Sigmoid colon (tissue), 7 donors: Measurements from ENCODE around the gene OPN1SW. TPM values are rescaled to one million over a fixed set of nuclear protein-coding genes. Genes with fewer than 3 reads are reported as not detected.
A peak's percentile ranks its signal among the peaks of the same experiment; 100 is the strongest.

Experiments
- DNase-seq: peaks from one replicate; pipeline ENCODE4 v3.0.0-alpha.2; 2019
- H3K27ac ChIP-seq, 4 donors: fragments of 200-600 bp; sonication (generic); one replicate each; pipeline ENCODE4 v1.5.1; 2016 to 2019; ENCODE audit warnings: mild to moderate bottlenecking in 1 of 4
- H3K27me3 ChIP-seq, 3 donors: fragments of 200-600 bp; sonication (generic); one replicate each; pipeline ENCODE4 v1.5.1; 2019; ENCODE audit warnings: mild to moderate bottlenecking in 1 of 3
- H3K36me3 ChIP-seq, 4 donors: fragments of 200-600 bp; sonication (generic); one replicate each; pipeline ENCODE4 v1.5.1; 2016 to 2019
- H3K4me1 ChIP-seq, 4 donors: fragments of 200-600 bp; sonication (generic); one replicate each; pipeline ENCODE4 v1.5.1; 2017 to 2019
- H3K4me3 ChIP-seq, 4 donors: fragments of 200-600 bp; sonication (generic); one replicate each; pipeline ENCODE4 v1.5.1; 2017 to 2019; ENCODE audit warnings: mild to moderate bottlenecking in 2 of 4, moderate library complexity in 1 of 4
- H3K9me3 ChIP-seq, 4 donors: fragments of 200-600 bp in 3 of 4; sonication (generic) in 3 of 4; one replicate each; pipeline versions ENCODE4 v1.5.1 to v1.6.1; 2013 to 2019
- CTCF ChIP-seq, 4 experiments: fragments of 450-650 bp in 3 of 4; fragments of 200-600 bp in 1 of 4; IDR thresholded peaks; one replicate each; pipeline ENCODE4 v1.5.1; 2016 to 2019; ENCODE audit warnings: antibody characterized with exemption in 4 of 4, mild to moderate bottlenecking in 3 of 4, moderate library complexity in 2 of 4
- EP300 ChIP-seq, 4 donors: sonication (generic); formaldehyde crosslinking; IDR thresholded peaks; one replicate each; pipeline ENCODE4 v1.6.1; 2017; ENCODE audit warnings: antibody characterized with exemption in 4 of 4
- POLR2A ChIP-seq, 2 donors: fragments of 450-650 bp; IDR thresholded peaks; one replicate each; pipeline ENCODE4 v1.6.1; 2016; ENCODE audit warnings: antibody characterized with exemption in 2 of 2, mild to moderate bottlenecking in 2 of 2, moderate library complexity in 2 of 2
- POLR2AphosphoS5 ChIP-seq, 4 donors: sonication (generic); formaldehyde crosslinking; IDR thresholded peaks; one replicate each; pipeline ENCODE4 v1.6.1; 2017; ENCODE audit warnings: antibody characterized with exemption in 4 of 4
- WGBS, 2 donors: extraction: QIAGEN DNeasy Blood & Tissue Kit; methylation state at CpG; one replicate each; pipeline ENCODE4 v1.1.7; 2013; 5-methylcytosine and 5-hydroxymethylcytosine counted together
- intact Hi-C: fragments of 100-400 bp; cut with DNase I; formaldehyde crosslinking; loops from one replicate; pipeline ENCODE4 v1.15.1; 2023
- polyA plus RNA-seq, 3 donors: library from polyadenylated mRNA; stranded (reverse); fragments of 200-250 nt; gene quantifications; one replicate each; pipeline ENCODE4 v1.2.3, GENCODE V29; 2013
- total RNA-seq, 4 donors: library from RNA; depleted of rRNA; stranded (reverse); fragments of >200 nt; gene quantifications; one replicate each; pipeline ENCODE4 v1.1.0, GENCODE V29; 2016
- donor health status: healthy with polysubstance abuse.
- donor health status: Bipolar disorder and iron deficiency.
- donor health status: healthy.

The OPN1SW gene
- total and polyA plus RNA-seq, 7 donors = not detected

- H3K27me3 ChIP-seq = no peaks in the 10 kb centered on the region
- no peak for DNase-seq
- H3K4me3 ChIP-seq = no peak overlapping the region
- H3K9me3 ChIP-seq = no peaks in the 10 kb centered on the region
- 91 to 94% methylated on average over 3 of the region's 3 CpGs for WGBS, 2 donors
- H3K27ac ChIP-seq = peak overlapping the region; percentile 48 to 93 (median 84)
- peaks cover 0 to 22% (median 14%) of the 10 kb centered on the region in 4 donors for H3K4me1 ChIP-seq
- H3K36me3 ChIP-seq = peaks cover 0 to 80% (median 15%) of the 10 kb centered on the region in 4 donors
- no peak for TF ChIP-seq CTCF (IDR thresholded peaks at IDR 0.05)
- no peak for TF ChIP-seq POLR2AphosphoS5 (IDR thresholded peaks at IDR 0.05)
- no peak for TF ChIP-seq EP300 (IDR thresholded peaks at IDR 0.05)
- TF ChIP-seq POLR2A (IDR thresholded peaks at IDR 0.05) = no peak
- intact Hi-C loops = no loop called here
These were observed 12.1 kb downstream of the OPN1SW start for GRCh38 chr7:128763541-128763940.

GRCh38 chr7:128759242-128759641 is 16.4 kb downstream of the OPN1SW start:
- no peak overlapping the region for H3K4me3 ChIP-seq
- TF ChIP-seq CTCF (IDR thresholded peaks at IDR 0.05) (no peak), POLR2AphosphoS5 (IDR thresholded peaks at IDR 0.05) (no peak), EP300 (IDR thresholded peaks at IDR 0.05) (no peak), POLR2A (IDR thresholded peaks at IDR 0.05) (no peak)
- H3K27ac ChIP-seq = peak overlapping the region in 3 of 4 donors; percentile 20 to 93 (median 89)
- H3K9me3 ChIP-seq = no peaks in the 10 kb centered on the region
- H3K36me3 ChIP-seq = peaks cover 0 to 62% (median 12%) of the 10 kb centered on the region in 4 donors
- DNase-seq = no peak
- intact Hi-C loops = loop anchor here (5.0 kb wide), 1 partner anchor 33 kb away; the partner anchor contains the start of gene CCDC136
- H3K4me1 ChIP-seq = peaks cover 0 to 47% (median 44%) of the 10 kb centered on the region in 4 donors
- H3K27me3 ChIP-seq = no peaks in the 10 kb centered on the region

- intact Hi-C loops = loop anchor here (5.0 kb wide), 1 partner anchor 34 kb away; the partner anchor contains the start of gene CCDC136
- Histone ChIP-seq H3K4me1 (peaks cover 0 to 48% (median 40%) of the 10 kb centered on the region in 4 donors), H3K27me3 (no peaks in the 10 kb centered on the region), H3K27ac (peak overlapping the region; percentile 84 to 93 (median 91)), H3K9me3 (no peaks in the 10 kb centered on the region), H3K36me3 (peaks cover 0 to 63% (median 12%) of the 10 kb centered on the region in 4 donors), H3K4me3 (no peak overlapping the region)
- DNase-seq = no peak
- TF ChIP-seq POLR2A (IDR thresholded peaks at IDR 0.05) (no peak), POLR2AphosphoS5 (IDR thresholded peaks at IDR 0.05) (no peak), EP300 (IDR thresholded peaks at IDR 0.05) (no peak), CTCF (IDR thresholded peaks at IDR 0.05) (no peak)
- 97 to 98% methylated on average over 1 of the region's 1 CpG for WGBS, 2 donors
These were observed 17.0 kb downstream of the OPN1SW start for GRCh38 chr7:128758553-128758952.

DNA sequence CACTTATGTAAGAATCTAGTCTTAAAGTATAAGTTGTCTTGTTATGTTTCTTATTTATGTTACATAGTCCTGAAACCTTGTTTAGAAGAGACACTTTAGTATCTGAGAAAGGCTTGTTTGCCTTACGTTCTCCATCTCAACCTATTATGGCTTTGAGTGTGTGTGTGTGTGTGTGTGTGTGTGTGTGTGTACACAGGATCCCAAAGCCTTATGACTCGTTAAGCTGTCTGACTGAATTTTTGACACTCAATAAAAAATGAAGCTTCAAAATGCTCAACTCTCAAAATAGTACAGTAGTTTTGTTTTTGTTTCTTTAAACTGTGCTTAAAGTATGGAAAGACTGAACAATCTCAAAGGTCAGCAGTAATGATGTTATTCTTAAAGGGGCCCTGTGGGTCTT is 18.4 kb downstream of the OPN1SW start:
- TF ChIP-seq POLR2AphosphoS5 (IDR thresholded peaks at IDR 0.05) = peak in 2 of 4 donors; percentile 25 to 43
- no peak for TF ChIP-seq POLR2A (IDR thresholded peaks at IDR 0.05)
- TF ChIP-seq EP300 (IDR thresholded peaks at IDR 0.05) = peak in 2 of 4 donors; percentile 18 to 38
- intact Hi-C loops = loop anchor here (2.0 to 5.0 kb wide), 2 partner anchors 35 to 74 kb away; partner anchors contain the start of genes CCDC136 and FLNC
- no peak for DNase-seq

DNA sequence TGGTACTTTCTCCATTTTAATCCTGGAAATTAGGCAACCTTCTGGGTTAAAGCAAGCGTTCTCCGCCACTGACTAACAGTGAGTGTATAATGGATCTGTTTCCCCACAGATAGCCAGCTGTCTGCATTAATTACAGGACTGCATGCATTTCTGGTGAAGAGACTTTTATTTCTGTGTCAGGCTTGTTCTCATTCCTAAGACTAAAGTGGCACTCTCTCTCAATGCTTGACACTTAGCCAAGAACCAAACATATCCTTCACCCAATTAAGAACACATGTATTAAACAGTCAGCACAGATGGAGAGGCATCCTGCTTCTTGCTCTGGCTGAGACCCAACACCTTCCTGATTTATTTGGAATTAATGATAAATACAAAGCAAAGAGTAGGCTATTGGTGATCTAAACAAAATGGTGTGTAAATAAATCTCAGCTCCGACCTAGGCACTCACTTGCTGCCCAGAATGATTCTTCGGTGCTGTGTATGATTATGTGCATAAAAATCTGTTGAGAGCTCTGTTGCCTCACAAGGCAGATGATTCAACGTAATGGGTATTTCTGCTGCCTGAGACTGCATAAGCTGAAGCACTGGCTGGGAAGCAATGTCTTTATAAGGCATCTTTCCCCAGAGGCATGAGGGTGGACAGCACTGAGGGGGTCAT is 19.6 kb downstream of the OPN1SW start:
- TF ChIP-seq POLR2AphosphoS5 (IDR thresholded peaks at IDR 0.05) (peak; percentile 60 to 84 (median 62)), CTCF (IDR thresholded peaks at IDR 0.05) (no peak), EP300 (IDR thresholded peaks at IDR 0.05) (peak in 3 of 4 donors; percentile 79 to 97 (median 84)), POLR2A (IDR thresholded peaks at IDR 0.05) (no peak)
- H3K27ac ChIP-seq = peak overlapping the region; percentile 84 to 93 (median 91)
- H3K4me1 ChIP-seq = peaks cover 0 to 41% (median 34%) of the 10 kb centered on the region in 4 donors
- intact Hi-C loops = loop anchor here (2.0 to 5.0 kb wide), 2 partner anchors 36 to 75 kb away; partner anchors contain the start of genes CCDC136 and FLNC
- no peak overlapping the region for H3K4me3 ChIP-seq
- DNase-seq = peak; percentile 87
- H3K9me3 ChIP-seq = no peaks in the 10 kb centered on the region
- H3K36me3 ChIP-seq = peaks cover 0 to 62% (median 16%) of the 10 kb centered on the region in 4 donors
- no peaks in the 10 kb centered on the region for H3K27me3 ChIP-seq
- 85 to 89% methylated on average over 5 of the region's 5 CpGs for WGBS, 2 donors

More for the DNA sequence above, 18.4 kb downstream of the OPN1SW start:
- Histone ChIP-seq H3K27me3 (no peaks in the 10 kb centered on the region), H3K9me3 (no peaks in the 10 kb centered on the region), H3K36me3 (peaks cover 0 to 67% (median 12%) of the 10 kb centered on the region in 4 donors), H3K4me1 (peaks cover 0 to 46% (median 34%) of the 10 kb centered on the region in 4 donors), H3K4me3 (no peak overlapping the region), H3K27ac (peak overlapping the region; percentile 84 to 93 (median 91))
- WGBS, 2 donors = 68 to 69% methylated on average over 2 of the region's 2 CpGs
